ENCODE measurements around the gene SH3BP2.

The SH3BP2 gene

DNA sequence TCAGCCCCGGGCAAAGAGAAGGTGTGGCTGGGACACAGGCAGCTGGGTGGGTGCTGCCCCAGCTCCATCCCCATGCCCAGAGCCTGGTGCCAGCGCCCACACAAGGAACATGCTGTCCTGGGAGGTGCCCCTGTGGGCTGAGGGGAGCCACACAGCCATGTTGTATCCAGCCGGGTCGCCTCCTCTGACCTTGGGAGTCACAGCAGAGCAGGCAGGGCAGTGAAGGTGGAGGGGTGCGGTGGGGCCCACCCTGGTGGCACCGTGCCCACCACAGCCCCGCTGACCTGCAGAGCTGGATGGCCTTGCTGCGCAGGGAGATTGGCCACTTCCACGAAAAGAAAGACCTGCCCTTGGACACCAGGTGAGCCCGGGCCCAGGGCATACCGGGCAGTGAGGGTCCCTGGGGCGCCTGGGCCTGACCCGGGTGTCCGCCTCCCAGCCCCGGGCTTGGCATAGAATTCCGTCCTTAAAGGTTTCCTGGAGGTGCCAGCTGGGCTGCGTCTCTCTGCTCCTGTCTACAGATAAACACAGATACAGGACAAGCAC is 32.0 kb downstream of the SH3BP2 start:
- Histone ChIP-seq H3K27me3 (ENCODE audit: insufficient read depth, low read depth, severe bottlenecking) (no peaks in the 10 kb centered on the region), H3K4me3 (ENCODE audit: low read depth, low read length) (no peak overlapping the region), H3K27ac (no peak overlapping the region), H3K9me3 (ENCODE audit: severe bottlenecking) (no peaks in the 10 kb centered on the region), H3K36me3 (peaks cover 86% of the 10 kb centered on the region)
- TF ChIP-seq CTCF (IDR thresholded peaks at IDR 0.05; ENCODE audit: low read depth, low read length): no peak
- no peak for DNase-seq

DNA sequence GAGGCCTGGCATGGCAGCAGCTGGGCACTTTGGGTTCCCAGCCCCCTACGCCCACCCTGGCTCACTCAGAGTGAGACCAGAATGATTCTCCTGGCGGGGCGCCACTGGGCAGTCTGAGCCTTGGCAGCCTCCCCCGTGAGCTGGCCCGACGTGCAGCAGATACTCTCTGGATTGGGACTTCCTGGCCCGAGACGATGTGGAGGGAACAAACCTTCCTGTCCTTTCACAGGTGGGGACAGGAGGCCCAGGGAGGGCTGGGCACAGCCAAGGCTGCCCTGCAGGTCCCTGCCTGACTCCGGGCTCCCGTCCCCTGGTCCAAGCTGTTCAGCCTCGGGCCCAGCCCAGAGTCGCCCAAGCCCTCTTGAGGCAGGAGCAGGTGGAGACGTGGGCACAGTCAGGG is 32.9 kb downstream of the SH3BP2 start:
- no peaks in the 10 kb centered on the region for H3K27me3 ChIP-seq (ENCODE audit: insufficient read depth, low read depth, severe bottlenecking)
- H3K4me3 ChIP-seq (ENCODE audit: low read depth, low read length): no peak overlapping the region
- TF ChIP-seq CTCF (IDR thresholded peaks at IDR 0.05; ENCODE audit: low read depth, low read length): no peak
- H3K36me3 ChIP-seq: peaks cover 85% of the 10 kb centered on the region
- no peak for DNase-seq
- H3K27ac ChIP-seq: no peak overlapping the region
- H3K9me3 ChIP-seq (ENCODE audit: severe bottlenecking): no peaks in the 10 kb centered on the region

DNA sequence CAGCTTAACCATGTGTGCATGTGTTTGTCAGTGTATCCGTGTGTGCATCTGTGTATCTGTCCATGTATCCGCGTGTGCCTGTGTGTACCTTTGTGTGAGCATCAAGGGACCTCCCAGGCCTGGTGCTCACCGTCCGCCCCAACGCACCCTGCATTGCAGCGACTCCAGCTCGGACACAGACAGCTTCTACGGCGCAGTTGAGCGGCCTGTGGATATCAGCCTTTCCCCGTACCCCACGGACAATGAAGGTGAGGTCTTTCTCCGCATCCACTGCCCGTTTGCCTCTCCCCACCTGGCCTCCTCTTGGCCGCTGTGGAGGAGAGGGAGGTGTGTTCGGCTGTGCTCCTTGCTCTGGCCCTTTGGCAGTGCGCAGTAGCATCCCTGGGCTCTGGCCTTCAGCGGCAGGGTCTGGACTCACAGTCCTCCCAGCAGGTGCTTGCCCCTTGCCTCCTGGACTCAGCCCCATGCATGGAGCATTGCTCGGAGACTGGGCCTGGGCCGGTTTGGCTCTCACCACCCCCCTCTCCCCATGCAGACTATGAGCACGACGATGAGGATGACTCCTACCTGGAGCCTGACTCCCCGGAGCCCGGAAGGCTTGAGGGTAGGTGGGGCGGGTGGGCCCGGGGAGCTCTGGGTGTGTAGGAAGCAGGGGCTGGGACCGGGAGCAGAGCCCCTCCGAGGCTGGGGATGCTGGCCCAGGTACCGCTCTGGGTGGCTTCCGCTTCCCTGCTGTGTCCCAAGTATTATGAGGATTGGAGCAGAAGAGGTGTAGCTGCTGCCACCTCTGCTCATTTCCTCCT is 34.4 kb downstream of the SH3BP2 start:
- Histone ChIP-seq H3K27ac (no peak overlapping the region), H3K4me3 (ENCODE audit: low read depth, low read length) (no peak overlapping the region)

GRCh38 chr4:2827874-2828751 is 35.2 kb downstream of the SH3BP2 start:
- H3K27me3 ChIP-seq (ENCODE audit: insufficient read depth, low read depth, severe bottlenecking): no peaks in the 10 kb centered on the region
- H3K27ac ChIP-seq: no peak overlapping the region
- peaks cover 83% of the 10 kb centered on the region for H3K36me3 ChIP-seq

More for the DNA sequence above, 34.4 kb downstream of the SH3BP2 start:
- no peaks in the 10 kb centered on the region for H3K9me3 ChIP-seq (ENCODE audit: severe bottlenecking)
- TF ChIP-seq CTCF (IDR thresholded peaks at IDR 0.05; ENCODE audit: low read depth, low read length): no peak
- no peak for DNase-seq
- peaks cover 86% of the 10 kb centered on the region for H3K36me3 ChIP-seq
- H3K27me3 ChIP-seq (ENCODE audit: insufficient read depth, low read depth, severe bottlenecking): no peaks in the 10 kb centered on the region

DNA sequence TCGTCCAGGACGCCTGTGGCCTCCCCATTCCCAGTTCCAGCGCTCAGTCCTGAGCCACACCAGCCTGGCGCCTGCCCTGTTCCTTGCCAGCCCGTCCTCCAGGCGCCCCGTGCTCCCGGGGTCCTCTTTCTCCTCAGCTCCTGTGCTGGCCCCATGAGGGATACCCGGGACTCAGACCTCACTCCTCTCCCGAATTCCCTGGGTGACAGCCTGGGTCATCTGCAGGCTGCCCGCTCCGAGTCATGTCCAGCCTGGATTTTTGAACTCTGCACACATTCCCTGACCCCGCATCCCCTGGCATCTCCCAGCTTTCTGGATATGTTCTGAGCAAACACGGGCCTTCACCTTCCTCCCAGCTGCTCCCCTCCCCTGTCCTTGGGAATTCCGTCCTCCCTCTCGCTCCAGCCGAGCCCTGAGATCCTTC is 35.9 kb downstream of the SH3BP2 start:
- Histone ChIP-seq H3K27ac (no peak overlapping the region), H3K9me3 (ENCODE audit: severe bottlenecking) (no peaks in the 10 kb centered on the region), H3K36me3 (peaks cover 83% of the 10 kb centered on the region), H3K27me3 (ENCODE audit: insufficient read depth, low read depth, severe bottlenecking) (no peaks in the 10 kb centered on the region), H3K4me3 (ENCODE audit: low read depth, low read length) (no peak overlapping the region)
- DNase-seq: no peak
- no peak for TF ChIP-seq CTCF (IDR thresholded peaks at IDR 0.05; ENCODE audit: low read depth, low read length)

More at GRCh38 chr4:2827874-2828751, 35.2 kb downstream of the SH3BP2 start:
- no peak for DNase-seq
- no peak for TF ChIP-seq CTCF (IDR thresholded peaks at IDR 0.05; ENCODE audit: low read depth, low read length)
- Histone ChIP-seq H3K9me3 (ENCODE audit: severe bottlenecking) (no peaks in the 10 kb centered on the region), H3K4me3 (ENCODE audit: low read depth, low read length) (no peak overlapping the region)

Data from WERI-Rb-1 (cell line).